Panc1 (cell line): ENCODE data around the gene ENOX2. TPM values are rescaled to one million over a fixed set of nuclear protein-coding genes. Genes with fewer than 3 reads are reported as not detected.

Experiments used
- ATAC-seq: fragments of 200-7000 bp; cut with Tn5 transposase; 2 replicates; pipeline ENCODE4 v1.9.1; 2020; ENCODE audit warnings: mild to moderate bottlenecking, moderate library complexity
- BruUV-seq: library from RNA; stranded (reverse); fragments of 400-500 nt; replicated peaks from 2 replicates; lab custom pipeline; 2021; lab: Mats Ljungman, UMichigan
- CTCF ChIA-PET: fragments of 300-600 bp; sonication (Branson Sonifier 250); formaldehyde crosslinking; loops from one replicate; lab custom pipeline; 2022; ENCODE audit warnings: antibody characterized with exemption; lab: Charles Lee
- POLR2A ChIA-PET: fragments of 300-600 bp; sonication (Branson Sonifier 250); formaldehyde crosslinking; loops from one replicate; lab custom pipeline; 2022; ENCODE audit warnings: antibody characterized with exemption; lab: Charles Lee
- DNase-seq: peaks from one replicate; pipeline ENCODE4 v3.0.0-alpha.2; 2010; ENCODE audit warnings: low read depth, low spot score
- H3K27ac ChIP-seq: 2 replicates; pipeline ENCODE4 v1.5.1; 2011; ENCODE audit warnings: mild to moderate bottlenecking, low read length, inconsistent platforms
- H3K27me3 ChIP-seq: fragments of 200-500 bp; sonication (Bioruptor generic); 2 replicates; pipeline ENCODE4 v1.6.0; 2014; ENCODE audit warnings: low read length, inconsistent platforms; ENCODE audit not compliant: control insufficient read depth, insufficient read depth
- H3K36me3 ChIP-seq: fragments of 200-500 bp; sonication (Bioruptor generic); 2 replicates; pipeline ENCODE4 v1.5.1; 2014; ENCODE audit warnings: inconsistent platforms, mild to moderate bottlenecking, low read length, moderate library complexity; ENCODE audit not compliant: control insufficient read depth, insufficient read depth
- H3K4me1 ChIP-seq: 2 replicates; pipeline ENCODE4 v1.5.1; 2011; ENCODE audit warnings: inconsistent platforms, mild to moderate bottlenecking, low read length, moderate library complexity; ENCODE audit not compliant: control insufficient read depth, insufficient read depth
- H3K4me3 ChIP-seq, 2 experiments: 2 replicates each; pipeline ENCODE4 v1.5.1; 2011 to 2012; ENCODE audit warnings: low read depth in 2 of 2, low read length in 2 of 2, mild to moderate bottlenecking in 2 of 2, inconsistent platforms in 1 of 2, moderate library complexity in 1 of 2
- H3K9me3 ChIP-seq: fragments of 200-500 bp; sonication (Bioruptor generic); 2 replicates; pipeline ENCODE4 v1.5.1; 2014; ENCODE audit warnings: low read depth, mild to moderate bottlenecking, inconsistent platforms, low read length, moderate library complexity; ENCODE audit not compliant: control insufficient read depth, insufficient read depth
- POLR2AphosphoS5 ChIP-seq: IDR thresholded peaks from 2 replicates; pipeline ENCODE4 v1.6.1; 2012; ENCODE audit warnings: mild to moderate bottlenecking, low read depth, low read length, moderate library complexity
- SIN3A ChIP-seq: IDR thresholded peaks from 2 replicates; pipeline ENCODE4 v1.6.1; 2012; ENCODE audit warnings: low read depth, mild to moderate bottlenecking, low read length, moderate library complexity, borderline replicate concordance; ENCODE audit not compliant: insufficient read depth
- TCF7L2 ChIP-seq: IDR thresholded peaks from 2 replicates; pipeline ENCODE4 v1.6.1; 2011; ENCODE audit warnings: mild to moderate bottlenecking, low read depth, low read length, inconsistent platforms
- in situ Hi-C: cut with HindIII; loops from 2 replicates; pipeline ENCODE4 v1.10.0; 2016; ENCODE audit warnings: low sequenced_read_pairs, low pct_unique_long_range_greater_than_20kb
- intact Hi-C: fragments of 100-400 bp; cut with micrococcal nuclease; formaldehyde crosslinking; loops from one replicate; pipeline ENCODE4 v1.10.0; 2022; ENCODE audit not compliant: unreplicated experiment
- total RNA-seq: library from RNA; stranded (reverse); gene quantifications from one replicate; pipeline ENCODE4 v1.2.1, GENCODE V29; 2021; ENCODE audit not compliant: unreplicated experiment
- TF ChIP-seq, protein P1 (sequence below): fragments of 450-650 bp; IDR thresholded peaks from 2 replicates; pipeline ENCODE4 v1.5.1; 2017; ENCODE audit warnings: mild to moderate bottlenecking
- TF ChIP-seq, protein P2 (sequence below), 2 experiments: IDR thresholded peaks; 2 replicates each; pipeline ENCODE4 v1.6.1; 2011 to 2012; ENCODE audit warnings: low read depth in 2 of 2, control low read depth in 1 of 2, low read length in 1 of 2, mild to moderate bottlenecking in 1 of 2, moderate library complexity in 1 of 2; ENCODE audit not compliant: insufficient read depth in 1 of 2

The ENOX2 gene
- total RNA-seq, 1 experiment from 2014 or later = 12.4 TPM

DNA sequence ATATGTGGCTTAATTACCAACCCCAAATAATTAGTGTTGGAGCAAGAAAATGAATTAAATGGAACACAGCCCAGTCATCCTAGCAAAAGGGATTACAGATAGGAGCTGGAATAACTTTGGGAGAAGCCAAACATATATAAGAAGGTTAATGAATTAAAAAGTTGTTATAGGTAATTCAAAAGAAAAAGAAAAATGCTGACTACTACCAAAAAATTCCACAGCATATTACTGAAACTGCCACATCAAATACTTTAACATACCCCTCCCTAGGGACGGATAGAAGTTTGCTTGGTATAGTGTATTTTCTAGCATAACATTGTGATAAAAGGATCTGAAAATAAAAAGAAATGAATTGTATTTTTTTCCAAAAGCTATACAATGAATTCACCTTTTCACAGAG lies 99.5 kb downstream of the ENOX2 start:
- ChIA-PET POLR2A (no interaction called here), CTCF (no interaction called here)
- no peaks in the 10 kb centered on the region for H3K36me3 ChIP-seq
- DNase-seq = no peak
- H3K4me1 ChIP-seq = no peaks in the 10 kb centered on the region
- no peak overlapping the region for H3K27ac ChIP-seq
- in situ Hi-C loops (no loop called here), intact Hi-C loops (no loop called here)
- no TSS peak for BruUV-seq
- ATAC-seq = no peak
- H3K4me3 ChIP-seq = no peak overlapping the region
- TF ChIP-seq, protein P1, sequence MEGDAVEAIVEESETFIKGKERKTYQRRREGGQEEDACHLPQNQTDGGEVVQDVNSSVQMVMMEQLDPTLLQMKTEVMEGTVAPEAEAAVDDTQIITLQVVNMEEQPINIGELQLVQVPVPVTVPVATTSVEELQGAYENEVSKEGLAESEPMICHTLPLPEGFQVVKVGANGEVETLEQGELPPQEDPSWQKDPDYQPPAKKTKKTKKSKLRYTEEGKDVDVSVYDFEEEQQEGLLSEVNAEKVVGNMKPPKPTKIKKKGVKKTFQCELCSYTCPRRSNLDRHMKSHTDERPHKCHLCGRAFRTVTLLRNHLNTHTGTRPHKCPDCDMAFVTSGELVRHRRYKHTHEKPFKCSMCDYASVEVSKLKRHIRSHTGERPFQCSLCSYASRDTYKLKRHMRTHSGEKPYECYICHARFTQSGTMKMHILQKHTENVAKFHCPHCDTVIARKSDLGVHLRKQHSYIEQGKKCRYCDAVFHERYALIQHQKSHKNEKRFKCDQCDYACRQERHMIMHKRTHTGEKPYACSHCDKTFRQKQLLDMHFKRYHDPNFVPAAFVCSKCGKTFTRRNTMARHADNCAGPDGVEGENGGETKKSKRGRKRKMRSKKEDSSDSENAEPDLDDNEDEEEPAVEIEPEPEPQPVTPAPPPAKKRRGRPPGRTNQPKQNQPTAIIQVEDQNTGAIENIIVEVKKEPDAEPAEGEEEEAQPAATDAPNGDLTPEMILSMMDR = no peak
- no peak for TF ChIP-seq POLR2AphosphoS5
- TF ChIP-seq TCF7L2 = no peak
- no peak for TF ChIP-seq SIN3A
- TF ChIP-seq, protein P2, sequence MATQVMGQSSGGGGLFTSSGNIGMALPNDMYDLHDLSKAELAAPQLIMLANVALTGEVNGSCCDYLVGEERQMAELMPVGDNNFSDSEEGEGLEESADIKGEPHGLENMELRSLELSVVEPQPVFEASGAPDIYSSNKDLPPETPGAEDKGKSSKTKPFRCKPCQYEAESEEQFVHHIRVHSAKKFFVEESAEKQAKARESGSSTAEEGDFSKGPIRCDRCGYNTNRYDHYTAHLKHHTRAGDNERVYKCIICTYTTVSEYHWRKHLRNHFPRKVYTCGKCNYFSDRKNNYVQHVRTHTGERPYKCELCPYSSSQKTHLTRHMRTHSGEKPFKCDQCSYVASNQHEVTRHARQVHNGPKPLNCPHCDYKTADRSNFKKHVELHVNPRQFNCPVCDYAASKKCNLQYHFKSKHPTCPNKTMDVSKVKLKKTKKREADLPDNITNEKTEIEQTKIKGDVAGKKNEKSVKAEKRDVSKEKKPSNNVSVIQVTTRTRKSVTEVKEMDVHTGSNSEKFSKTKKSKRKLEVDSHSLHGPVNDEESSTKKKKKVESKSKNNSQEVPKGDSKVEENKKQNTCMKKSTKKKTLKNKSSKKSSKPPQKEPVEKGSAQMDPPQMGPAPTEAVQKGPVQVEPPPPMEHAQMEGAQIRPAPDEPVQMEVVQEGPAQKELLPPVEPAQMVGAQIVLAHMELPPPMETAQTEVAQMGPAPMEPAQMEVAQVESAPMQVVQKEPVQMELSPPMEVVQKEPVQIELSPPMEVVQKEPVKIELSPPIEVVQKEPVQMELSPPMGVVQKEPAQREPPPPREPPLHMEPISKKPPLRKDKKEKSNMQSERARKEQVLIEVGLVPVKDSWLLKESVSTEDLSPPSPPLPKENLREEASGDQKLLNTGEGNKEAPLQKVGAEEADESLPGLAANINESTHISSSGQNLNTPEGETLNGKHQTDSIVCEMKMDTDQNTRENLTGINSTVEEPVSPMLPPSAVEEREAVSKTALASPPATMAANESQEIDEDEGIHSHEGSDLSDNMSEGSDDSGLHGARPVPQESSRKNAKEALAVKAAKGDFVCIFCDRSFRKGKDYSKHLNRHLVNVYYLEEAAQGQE (IDR thresholded peaks at IDR 0.05; ENCODE audit: insufficient read depth in 1 of 2, low read depth in 2 of 2, low read length in 1 of 2) = no peak
- no peaks in the 10 kb centered on the region for H3K27me3 ChIP-seq
- no peaks in the 10 kb centered on the region for H3K9me3 ChIP-seq

DNA sequence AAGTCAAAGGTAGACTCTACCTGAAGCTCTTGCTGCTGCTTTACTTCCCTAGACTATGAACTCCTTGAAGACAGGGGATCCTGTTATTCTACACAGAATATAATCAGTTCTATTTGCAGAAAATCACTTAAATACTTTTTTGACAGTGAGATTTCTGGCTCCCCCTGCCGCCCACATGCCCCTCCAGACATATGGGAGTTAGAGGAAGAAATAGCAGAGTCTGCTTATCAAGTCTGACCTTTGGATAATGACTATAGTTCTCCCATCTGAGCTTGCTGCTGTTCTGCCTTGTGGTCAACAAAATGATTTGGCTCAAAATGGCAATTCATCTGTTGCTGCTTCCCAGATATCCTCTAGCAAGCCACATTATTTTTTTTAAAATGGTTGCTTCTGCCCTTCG lies 101.1 kb downstream of the ENOX2 start:
- intact Hi-C loops = no loop called here
- DNase-seq (no peak), ATAC-seq (no peak)
- Histone ChIP-seq H3K4me1 (no peaks in the 10 kb centered on the region), H3K4me3 (no peak overlapping the region), H3K36me3 (no peaks in the 10 kb centered on the region), H3K27ac (no peak overlapping the region), H3K9me3 (no peaks in the 10 kb centered on the region), H3K27me3 (no peaks in the 10 kb centered on the region)
- TF ChIP-seq TCF7L2 = no peak
- TF ChIP-seq, protein P1 = peak; percentile 29; the same call in 1 of the 2 replicates
- POLR2A ChIA-PET = no interaction called here
- in situ Hi-C loops = no loop called here
- BruUV-seq = no TSS peak
- CTCF ChIA-PET = no interaction called here

DNA sequence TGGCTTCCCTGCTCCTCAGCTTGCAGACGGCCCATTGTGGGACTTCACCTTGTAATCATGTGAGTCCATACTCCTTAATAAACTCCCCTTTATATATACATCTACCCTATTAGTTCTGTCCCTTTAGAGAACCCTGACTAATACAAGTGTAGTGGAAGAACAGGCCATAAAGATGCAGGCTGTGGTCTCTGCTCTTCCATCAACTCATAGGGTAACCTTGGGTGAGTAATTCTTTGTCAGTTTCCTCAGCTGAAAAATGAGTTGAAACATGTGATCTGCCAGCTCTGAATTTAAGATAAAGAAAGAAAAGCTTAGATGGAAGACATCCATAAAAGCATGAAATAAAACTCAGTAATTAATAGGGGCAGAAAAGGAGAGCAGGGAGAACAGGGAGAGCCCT lies 103.6 kb downstream of the ENOX2 start:
- intact Hi-C loops = no loop called here
- Histone ChIP-seq H3K27me3 (no peaks in the 10 kb centered on the region), H3K9me3 (no peaks in the 10 kb centered on the region), H3K27ac (no peak overlapping the region), H3K36me3 (no peaks in the 10 kb centered on the region), H3K4me1 (no peaks in the 10 kb centered on the region), H3K4me3 (no peak overlapping the region)
- CTCF ChIA-PET = no interaction called here
- DNase-seq = no peak
- POLR2A ChIA-PET = no interaction called here
- no TSS peak for BruUV-seq
- TF ChIP-seq POLR2AphosphoS5 = no peak
- TF ChIP-seq, protein P1 = no peak
- TF ChIP-seq TCF7L2 = no peak
- TF ChIP-seq SIN3A = no peak
- TF ChIP-seq, protein P2 (IDR thresholded peaks at IDR 0.05; ENCODE audit: insufficient read depth in 1 of 2, low read depth in 2 of 2, low read length in 1 of 2) = no peak
- in situ Hi-C loops = no loop called here
- no peak for ATAC-seq
